ENCODE data around the gene ULK2.
"Not testable (repeated sequence)": the region's sequence is repeated elsewhere in the genome, so short reads cannot be mapped to it uniquely, and the experiment has no call there.

The ULK2 gene

GRCh38 chr17:19768046-19768782 is 99.5 kb downstream of the ULK2 start:
- TF ChIP-seq, protein P1, sequence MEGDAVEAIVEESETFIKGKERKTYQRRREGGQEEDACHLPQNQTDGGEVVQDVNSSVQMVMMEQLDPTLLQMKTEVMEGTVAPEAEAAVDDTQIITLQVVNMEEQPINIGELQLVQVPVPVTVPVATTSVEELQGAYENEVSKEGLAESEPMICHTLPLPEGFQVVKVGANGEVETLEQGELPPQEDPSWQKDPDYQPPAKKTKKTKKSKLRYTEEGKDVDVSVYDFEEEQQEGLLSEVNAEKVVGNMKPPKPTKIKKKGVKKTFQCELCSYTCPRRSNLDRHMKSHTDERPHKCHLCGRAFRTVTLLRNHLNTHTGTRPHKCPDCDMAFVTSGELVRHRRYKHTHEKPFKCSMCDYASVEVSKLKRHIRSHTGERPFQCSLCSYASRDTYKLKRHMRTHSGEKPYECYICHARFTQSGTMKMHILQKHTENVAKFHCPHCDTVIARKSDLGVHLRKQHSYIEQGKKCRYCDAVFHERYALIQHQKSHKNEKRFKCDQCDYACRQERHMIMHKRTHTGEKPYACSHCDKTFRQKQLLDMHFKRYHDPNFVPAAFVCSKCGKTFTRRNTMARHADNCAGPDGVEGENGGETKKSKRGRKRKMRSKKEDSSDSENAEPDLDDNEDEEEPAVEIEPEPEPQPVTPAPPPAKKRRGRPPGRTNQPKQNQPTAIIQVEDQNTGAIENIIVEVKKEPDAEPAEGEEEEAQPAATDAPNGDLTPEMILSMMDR (conservative IDR thresholded peaks at IDR 0.05; ENCODE audit: low read depth, low read length): no peak
- no peak overlapping the region for H3K4me3 ChIP-seq (ENCODE audit: low read depth, low read length)
- DNase-seq (ENCODE audit: low read depth): no peak

DNA sequence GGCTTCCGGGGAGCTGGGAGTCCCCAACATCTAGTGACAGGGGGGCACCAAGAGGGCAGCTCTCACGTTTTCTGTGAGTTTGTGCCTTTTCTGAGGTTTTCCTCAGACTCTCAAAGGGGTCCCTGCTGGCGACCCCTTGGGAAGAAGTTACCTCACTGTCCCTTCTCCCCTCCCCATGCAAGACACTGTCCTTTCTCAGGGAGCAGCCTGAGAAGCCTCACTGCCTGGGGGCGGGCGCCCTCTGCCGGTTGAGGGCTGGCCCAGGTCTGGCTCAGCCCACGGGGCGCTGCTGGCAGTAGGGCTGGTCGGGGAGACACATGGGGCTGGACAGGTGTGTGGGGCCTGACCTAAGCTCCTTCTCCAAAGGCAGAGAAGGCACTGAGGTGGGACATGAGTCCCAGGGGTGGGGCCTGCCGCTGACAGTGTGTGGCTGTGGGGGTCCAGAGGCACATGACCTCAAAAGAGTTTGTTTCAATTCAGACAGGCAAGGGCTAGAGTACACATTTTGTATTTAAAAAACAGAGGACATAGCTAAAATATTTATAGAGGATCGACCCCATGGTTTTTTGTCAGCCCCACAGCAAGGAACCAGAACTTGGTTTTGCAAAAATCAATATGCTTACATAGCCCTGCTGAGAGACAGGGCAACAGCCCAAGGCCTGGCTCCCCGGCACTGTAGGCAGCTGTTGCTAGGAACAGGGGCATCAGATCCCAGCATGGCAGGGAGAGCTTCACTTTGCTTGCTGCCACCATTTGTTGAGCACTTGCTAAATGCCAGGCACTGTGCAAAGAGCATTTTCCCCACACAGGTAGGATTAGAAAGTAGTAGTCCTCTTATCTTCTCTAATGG is 101.1 kb downstream of the ULK2 start:
- no peak overlapping the region for H3K4me3 ChIP-seq (ENCODE audit: low read depth, low read length)
- TF ChIP-seq, protein P1 (conservative IDR thresholded peaks at IDR 0.05; ENCODE audit: low read depth, low read length): peak; percentile 99
- DNase-seq (ENCODE audit: low read depth): peak; percentile 70

GRCh38 chr17:19766016-19766415 is 101.7 kb downstream of the ULK2 start:
- TF ChIP-seq, protein P1 (conservative IDR thresholded peaks at IDR 0.05; ENCODE audit: low read depth, low read length): no peak
- no peak overlapping the region for H3K4me3 ChIP-seq (ENCODE audit: low read depth, low read length)
- DNase-seq (ENCODE audit: low read depth): no peak

GRCh38 chr17:19763991-19764390 is 103.7 kb downstream of the ULK2 start:
- DNase-seq (ENCODE audit: low read depth); H3K4me3 ChIP-seq (ENCODE audit: low read depth, low read length): not testable (repeated sequence)

GRCh38 chr17:19763416-19763815 is 104.3 kb downstream of the ULK2 start:
- TF ChIP-seq, protein P1 (conservative IDR thresholded peaks at IDR 0.05; ENCODE audit: low read depth, low read length): no peak
- H3K4me3 ChIP-seq (ENCODE audit: low read depth, low read length): no peak overlapping the region
- DNase-seq (ENCODE audit: low read depth): no peak

DNA sequence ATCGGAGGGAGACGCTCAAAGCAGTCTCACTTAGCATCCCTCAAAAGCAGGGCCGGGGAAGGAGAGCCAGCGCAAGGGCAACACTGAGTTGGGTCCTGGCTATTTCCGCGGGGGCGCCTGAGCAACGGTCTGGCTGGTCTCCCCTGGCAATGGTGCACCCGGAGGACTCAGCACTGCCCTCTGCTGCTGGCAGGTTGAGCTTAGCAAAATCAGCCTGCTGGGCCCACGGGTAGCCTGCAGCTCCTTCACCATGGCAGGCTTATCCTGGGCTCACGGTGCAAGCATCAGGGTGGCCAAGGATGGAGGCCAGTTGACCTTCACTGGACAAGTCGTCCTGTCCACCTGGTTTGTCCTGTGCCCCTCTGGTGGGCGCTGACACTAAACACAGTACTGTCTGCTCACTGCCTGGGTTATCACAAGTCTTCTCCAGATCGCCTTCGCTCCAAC is 105.2 kb downstream of the ULK2 start:
- peak; percentile 72 for DNase-seq (ENCODE audit: low read depth)
- H3K4me3 ChIP-seq (ENCODE audit: low read depth, low read length): no peak overlapping the region
- TF ChIP-seq, protein P1 (conservative IDR thresholded peaks at IDR 0.05; ENCODE audit: low read depth, low read length): peak; percentile 83

- TF ChIP-seq, protein P1 (conservative IDR thresholded peaks at IDR 0.05; ENCODE audit: low read depth, low read length): no peak
- DNase-seq (ENCODE audit: low read depth): no peak
- H3K4me3 ChIP-seq (ENCODE audit: low read depth, low read length): no peak overlapping the region
Observed at GRCh38 chr17:19760746-19761145, 107.0 kb downstream of the ULK2 start.
